ENCODE data around the gene PLEKHG3.

GRCh38 chr14:64736271-64737169 is 32.3 kb downstream of the PLEKHG3 start:
- TF ChIP-seq EZH2 (IDR thresholded peaks at IDR 0.05; ENCODE audit: low read length, missing control alignments): no peak
- no peak for TF ChIP-seq CTCF (conservative IDR thresholded peaks at IDR 0.05 in 1 of 2, IDR thresholded peaks at IDR 0.05 in 1 of 2; ENCODE audit: low read depth in 1 of 2, low read length in 2 of 2)

Measured in fibroblast of lung (primary cell).